ENCODE results near the gene ITGA1.
A peak's percentile ranks its signal among the peaks of the same experiment; 100 is the strongest.
"Not testable (repeated sequence)": the region's sequence is repeated elsewhere in the genome, so short reads cannot be mapped to it uniquely, and the experiment has no call there.

The ITGA1 gene

DNA sequence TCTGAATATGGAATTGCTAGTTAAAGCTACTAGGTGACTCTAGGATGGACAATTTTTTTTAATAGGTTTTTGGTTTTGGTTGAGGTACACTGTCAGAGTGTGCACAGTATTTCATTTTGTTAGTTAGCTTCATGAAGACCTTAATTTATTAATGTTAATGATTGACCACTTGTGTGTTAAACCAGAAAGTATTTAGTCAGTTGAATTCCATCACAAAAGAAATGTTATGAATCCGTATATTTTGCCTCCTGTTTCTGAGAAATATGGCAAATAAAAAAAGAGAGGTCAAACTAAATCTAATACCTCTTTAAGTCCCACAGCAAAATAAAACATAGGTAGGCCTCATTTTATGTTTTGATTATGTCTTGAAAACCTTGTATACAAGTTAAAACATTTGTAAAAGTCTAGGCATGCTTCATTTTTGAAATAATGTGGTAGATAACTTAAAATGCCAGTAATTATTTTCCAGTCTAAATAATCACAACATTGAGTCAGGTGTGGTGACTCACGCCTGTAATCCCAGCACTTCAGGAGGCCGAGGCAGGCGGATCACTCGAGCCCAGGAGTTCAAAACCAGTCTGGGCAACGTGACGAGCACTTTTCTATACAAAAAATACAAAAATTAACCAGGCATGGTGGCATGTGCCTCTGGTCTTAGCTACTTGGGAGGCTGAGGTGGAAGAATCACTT is 50.8 kb downstream of the ITGA1 start:
- H3K9me3 Mint-ChIP-seq: no peaks in the 10 kb centered on the region
- H3K4me1 Mint-ChIP-seq: no peaks in the 10 kb centered on the region
- no peak overlapping the region for H3K4me3 Mint-ChIP-seq
- H3K36me3 Mint-ChIP-seq: no peaks in the 10 kb centered on the region
- no peak overlapping the region for H3K27ac Mint-ChIP-seq
- H3K27me3 Mint-ChIP-seq: no peaks in the 10 kb centered on the region
- DNase-seq: no peak
- ATAC-seq (replicated peaks): no peak

DNA sequence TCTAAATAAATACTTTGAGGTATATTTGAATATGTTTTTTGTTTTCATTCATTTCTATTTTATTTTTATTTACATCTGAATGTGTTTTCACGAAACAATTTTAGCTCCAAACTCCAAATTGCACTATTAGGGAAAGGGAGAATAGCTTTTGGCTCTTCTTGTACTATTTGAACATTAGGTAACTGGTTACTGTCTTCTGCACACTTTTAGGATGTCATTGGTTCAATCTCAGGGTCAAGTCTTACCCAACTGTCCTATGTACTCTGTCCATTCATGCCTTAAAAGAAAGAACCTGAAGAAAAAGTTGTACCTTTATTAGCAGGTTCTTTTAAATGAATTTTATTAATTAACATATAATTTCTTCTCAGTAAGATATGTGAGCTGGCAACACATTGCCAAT is 51.6 kb downstream of the ITGA1 start:
- H3K4me3 Mint-ChIP-seq: no peak overlapping the region

DNA sequence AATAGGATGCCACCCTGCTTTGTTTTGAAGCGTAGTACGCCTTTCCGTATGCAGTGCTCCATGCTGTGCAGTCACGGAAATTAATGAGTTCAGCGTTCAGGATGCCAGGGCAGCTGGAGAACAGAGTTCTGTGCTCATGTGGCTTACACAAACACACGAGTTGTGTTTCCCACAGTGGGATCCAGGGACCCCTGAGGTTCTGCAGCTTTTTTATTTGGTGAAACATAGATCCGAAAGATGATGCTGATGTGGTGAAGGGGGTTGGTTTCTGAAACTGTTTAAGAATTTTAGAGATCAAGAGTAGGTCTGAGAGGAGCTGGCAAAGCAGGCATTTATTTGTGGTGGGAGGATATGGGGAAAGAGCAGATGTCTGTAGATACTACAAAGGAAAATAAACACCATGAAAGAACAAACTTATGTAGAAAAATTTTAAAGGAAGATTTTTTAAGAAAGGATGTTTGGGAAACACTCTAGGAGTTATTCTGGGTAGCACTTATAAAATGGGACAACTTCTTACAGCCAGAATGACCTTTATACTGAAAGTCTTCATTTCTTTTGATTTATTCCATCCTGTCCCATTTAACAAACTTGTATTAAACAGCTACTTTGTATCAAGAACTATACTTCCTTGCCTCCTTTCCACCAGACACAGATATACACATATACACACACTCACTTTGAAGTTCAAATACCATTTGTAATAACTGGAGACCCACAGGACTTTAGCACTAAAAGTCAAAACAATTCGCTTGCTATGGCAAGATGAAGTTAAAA is 52.7 kb downstream of the ITGA1 start:
- peaks cover 0 to 4% of the 10 kb centered on the region in 2 donors for H3K27me3 Mint-ChIP-seq
- H3K4me3 Mint-ChIP-seq: no peak overlapping the region
- no peaks in the 10 kb centered on the region for H3K36me3 Mint-ChIP-seq
- no peak overlapping the region for H3K27ac Mint-ChIP-seq
- H3K9me3 Mint-ChIP-seq: no peaks in the 10 kb centered on the region
- no peak for DNase-seq
- no peaks in the 10 kb centered on the region for H3K4me1 Mint-ChIP-seq
- no peak for ATAC-seq (replicated peaks)

More for the DNA sequence above, 51.6 kb downstream of the ITGA1 start:
- Mint-ChIP-seq H3K27me3 (peaks cover 0 to 4% of the 10 kb centered on the region in 2 donors), H3K36me3 (no peaks in the 10 kb centered on the region), H3K4me1 (no peaks in the 10 kb centered on the region), H3K9me3 (no peaks in the 10 kb centered on the region), H3K27ac (no peak overlapping the region)
- ATAC-seq (replicated peaks) (no peak), DNase-seq (no peak)

DNA sequence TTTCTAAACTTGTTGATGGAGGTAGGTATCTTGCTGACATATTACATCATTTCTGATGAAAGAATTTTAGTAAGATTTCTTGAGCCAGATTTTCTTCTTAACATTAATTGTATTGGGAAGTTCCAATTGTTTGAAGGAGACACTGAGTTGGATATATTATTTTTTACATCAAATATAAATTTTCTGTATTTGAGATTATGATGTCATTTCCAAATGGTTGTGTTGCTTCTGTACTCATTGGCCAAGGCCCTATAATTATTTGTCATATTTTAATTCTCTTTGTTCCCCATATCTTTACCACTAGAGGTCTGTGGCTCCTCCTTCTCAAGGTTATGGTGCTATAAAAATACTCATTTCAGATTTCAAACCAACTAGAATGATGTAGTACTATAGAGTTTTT is 53.4 kb downstream of the ITGA1 start:
- H3K4me3 Mint-ChIP-seq: no peak overlapping the region
- no peaks in the 10 kb centered on the region for H3K36me3 Mint-ChIP-seq
- ATAC-seq (replicated peaks): no peak

DNA sequence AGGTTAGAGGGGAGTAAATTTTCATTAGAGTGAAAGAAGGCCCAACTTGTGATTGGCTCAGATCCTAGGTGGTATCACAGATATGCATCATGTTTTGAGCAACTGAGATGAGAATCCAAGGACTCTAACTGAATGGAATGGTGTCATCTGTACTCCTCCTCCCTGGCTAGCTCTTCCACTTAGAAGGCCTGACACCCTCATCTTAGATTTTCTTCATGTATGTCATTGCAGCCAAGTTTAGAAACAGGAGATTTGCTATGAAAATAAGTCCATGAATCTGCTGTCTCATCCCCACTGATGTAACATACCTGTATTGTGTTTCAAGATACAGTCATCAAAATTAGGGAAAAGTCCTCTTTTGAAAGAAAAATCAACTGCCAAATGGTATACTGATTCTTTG is 54.4 kb downstream of the ITGA1 start:
- Mint-ChIP-seq H3K4me3 (no peak overlapping the region), H3K27me3 (peaks cover 0 to 4% of the 10 kb centered on the region in 2 donors)

More for the DNA sequence above, 53.4 kb downstream of the ITGA1 start:
- Mint-ChIP-seq H3K9me3 (no peaks in the 10 kb centered on the region), H3K4me1 (no peaks in the 10 kb centered on the region), H3K27me3 (peaks cover 0 to 4% of the 10 kb centered on the region in 2 donors), H3K27ac (no peak overlapping the region)
- DNase-seq: no peak

DNA sequence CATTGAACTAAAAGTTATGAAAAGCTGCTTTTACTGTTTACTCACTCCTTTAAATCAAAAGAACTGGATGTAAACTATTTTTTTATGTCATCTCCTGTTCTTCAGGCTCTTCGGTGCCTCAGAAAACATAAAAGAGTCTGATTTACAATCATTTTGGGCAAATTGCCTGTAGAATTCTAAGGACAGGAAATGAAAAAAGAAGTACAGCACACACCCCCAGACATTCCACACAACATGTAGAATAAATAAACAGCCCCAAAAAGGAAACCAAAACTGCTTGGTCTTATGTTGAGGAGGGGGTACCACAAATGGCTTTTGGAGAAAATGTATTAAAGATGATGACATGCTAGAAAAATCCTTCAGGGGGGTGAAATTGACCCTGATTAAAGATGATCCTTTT is 57.2 kb downstream of the ITGA1 start:
- Mint-ChIP-seq H3K36me3 (no peaks in the 10 kb centered on the region), H3K4me1 (no peaks in the 10 kb centered on the region), H3K4me3 (no peak overlapping the region), H3K27ac (no peak overlapping the region), H3K27me3 (peaks cover 0 to 4% of the 10 kb centered on the region in 2 donors), H3K9me3 (no peaks in the 10 kb centered on the region)
- ATAC-seq (replicated peaks): no peak
- DNase-seq: no peak

More for the DNA sequence above, 54.4 kb downstream of the ITGA1 start:
- DNase-seq (no peak), ATAC-seq (replicated peaks) (no peak)
- Mint-ChIP-seq H3K36me3 (no peaks in the 10 kb centered on the region), H3K9me3 (no peaks in the 10 kb centered on the region), H3K4me1 (no peaks in the 10 kb centered on the region), H3K27ac (no peak overlapping the region)

DNA sequence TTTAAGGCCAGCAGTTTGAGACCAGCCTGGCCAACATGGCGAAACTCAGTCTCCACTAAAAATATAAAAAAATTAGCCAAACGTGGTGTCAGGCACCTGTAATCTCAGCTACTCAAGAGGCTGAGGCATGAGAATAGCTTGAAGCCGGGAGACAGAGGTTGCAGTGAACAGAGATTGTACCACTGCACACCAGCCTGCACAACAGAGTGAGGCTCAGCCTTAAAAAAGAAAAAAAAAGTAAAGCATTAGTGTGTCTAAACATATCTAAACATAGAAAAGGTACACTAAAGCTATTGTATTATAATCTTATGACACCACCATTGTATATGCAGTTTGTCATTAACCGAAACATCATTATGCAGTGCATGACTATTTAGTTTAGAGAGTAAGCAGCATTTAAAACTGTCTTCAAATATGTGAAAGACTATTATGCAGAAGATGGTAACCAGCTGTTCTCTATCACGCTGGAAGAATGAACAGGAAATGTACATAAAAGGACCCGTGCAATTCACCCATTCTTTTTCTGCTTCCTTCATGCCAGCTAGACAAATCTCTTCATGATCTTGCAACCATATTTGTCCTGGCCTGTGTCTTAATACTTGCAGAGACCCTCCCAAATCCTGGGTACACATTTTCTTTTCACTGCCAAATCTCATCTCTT is 58.6 kb downstream of the ITGA1 start:
- Mint-ChIP-seq H3K36me3 (no peaks in the 10 kb centered on the region), H3K4me1 (no peaks in the 10 kb centered on the region), H3K27me3 (peaks cover 0 to 4% of the 10 kb centered on the region in 2 donors), H3K4me3 (no peak overlapping the region), H3K9me3 (no peaks in the 10 kb centered on the region), H3K27ac (no peak overlapping the region)
- no peak for ATAC-seq (replicated peaks)
- no peak for DNase-seq

DNA sequence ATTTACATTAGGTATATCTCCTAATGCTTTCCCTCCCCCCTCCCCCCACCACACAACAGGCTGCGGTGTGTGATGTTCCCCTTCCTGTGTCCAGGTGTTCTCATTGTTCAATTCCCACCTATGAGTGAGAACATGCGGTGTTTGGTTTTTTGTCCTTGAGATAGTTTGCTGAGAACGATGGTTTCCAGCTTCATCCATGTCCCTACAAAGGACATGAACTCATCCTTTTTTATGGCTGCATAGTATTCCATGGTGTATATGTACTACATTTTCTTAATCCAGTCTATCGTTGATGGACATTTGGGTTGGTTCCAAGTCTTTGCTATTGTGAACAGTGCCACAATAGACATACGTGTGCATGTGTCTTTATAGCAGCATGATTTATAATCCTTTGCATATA is 61.0 kb downstream of the ITGA1 start:
- H3K4me1 Mint-ChIP-seq; H3K9me3 Mint-ChIP-seq; H3K27me3 Mint-ChIP-seq; H3K27ac Mint-ChIP-seq; H3K36me3 Mint-ChIP-seq; ATAC-seq (replicated peaks); H3K4me3 Mint-ChIP-seq; DNase-seq: not testable (repeated sequence)

DNA sequence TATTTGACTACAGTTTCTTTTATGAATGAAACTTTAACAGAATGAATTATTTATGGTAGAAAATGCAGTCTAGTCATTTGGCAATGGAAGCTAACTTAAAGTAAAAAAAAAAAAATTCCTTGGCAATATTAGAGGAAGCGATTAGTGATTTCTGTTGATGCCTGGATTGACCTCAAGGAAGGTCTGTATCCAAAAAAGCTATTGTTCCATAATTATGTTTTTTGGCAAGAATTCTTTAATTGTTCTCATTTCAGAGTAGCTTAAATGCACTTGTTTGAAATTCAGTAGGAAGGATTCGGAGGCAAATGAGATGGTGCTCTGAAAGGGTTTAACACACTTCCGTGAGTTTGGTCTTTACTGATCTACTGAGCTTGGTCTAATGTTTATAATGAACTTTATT is 61.8 kb downstream of the ITGA1 start:
- no peak overlapping the region for H3K27ac Mint-ChIP-seq
- peaks cover 0 to 6% of the 10 kb centered on the region in 2 donors for H3K27me3 Mint-ChIP-seq
- ATAC-seq (replicated peaks) (no peak), DNase-seq (no peak)
- H3K4me1 Mint-ChIP-seq: no peaks in the 10 kb centered on the region
- H3K4me3 Mint-ChIP-seq: no peak overlapping the region
- H3K9me3 Mint-ChIP-seq: no peaks in the 10 kb centered on the region
- H3K36me3 Mint-ChIP-seq: no peaks in the 10 kb centered on the region

DNA sequence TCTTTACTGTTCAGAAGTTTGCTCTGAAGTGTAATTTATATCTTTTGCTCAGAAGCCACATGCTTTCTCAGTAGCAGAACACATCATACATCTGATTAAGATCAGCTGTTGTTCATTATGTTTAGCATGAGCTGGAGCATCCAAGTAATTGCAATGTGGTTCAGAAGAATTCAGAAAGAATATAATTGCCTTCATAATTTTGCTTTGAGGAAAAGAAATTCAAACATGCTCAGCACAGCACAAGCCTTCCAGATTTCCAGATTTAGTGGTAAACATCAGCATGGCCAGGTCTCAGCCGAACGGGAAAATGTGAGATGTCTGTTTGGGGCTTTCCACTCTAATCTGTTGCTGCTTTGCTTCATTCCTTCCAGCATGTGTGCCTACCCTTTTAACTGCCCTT is 65.9 kb downstream of the ITGA1 start:
- H3K27ac Mint-ChIP-seq: no peak overlapping the region
- no peaks in the 10 kb centered on the region for H3K9me3 Mint-ChIP-seq
- ATAC-seq (replicated peaks) (no peak), DNase-seq (no peak)
- no peaks in the 10 kb centered on the region for H3K36me3 Mint-ChIP-seq
- H3K27me3 Mint-ChIP-seq: peaks cover 0 to 6% of the 10 kb centered on the region in 2 donors
- no peaks in the 10 kb centered on the region for H3K4me1 Mint-ChIP-seq
- no peak overlapping the region for H3K4me3 Mint-ChIP-seq

DNA sequence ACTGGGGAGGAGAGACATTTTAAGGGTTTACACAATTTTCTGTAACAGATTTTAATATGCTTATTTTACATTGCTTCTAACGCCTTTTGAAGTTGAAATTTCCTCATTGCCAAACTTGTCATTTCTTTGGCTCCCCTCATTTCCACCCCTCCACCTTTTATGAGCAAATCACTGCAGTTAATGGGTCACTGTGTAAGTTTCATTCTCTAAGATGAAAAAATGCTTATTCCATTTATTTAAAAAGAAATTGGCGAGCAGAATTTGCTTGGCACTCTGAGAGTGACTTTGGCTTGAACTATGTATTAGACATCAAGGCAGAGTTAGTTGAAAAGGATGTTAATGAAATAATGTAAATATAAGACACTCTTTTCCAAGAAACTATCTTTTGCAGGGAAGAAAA is 66.6 kb downstream of the ITGA1 start:
- Mint-ChIP-seq H3K36me3 (no peaks in the 10 kb centered on the region), H3K4me1 (no peaks in the 10 kb centered on the region), H3K27ac (no peak overlapping the region), H3K4me3 (no peak overlapping the region), H3K9me3 (no peaks in the 10 kb centered on the region), H3K27me3 (peaks cover 0 to 6% of the 10 kb centered on the region in 2 donors)
- ATAC-seq (replicated peaks) (no peak), DNase-seq (no peak)

DNA sequence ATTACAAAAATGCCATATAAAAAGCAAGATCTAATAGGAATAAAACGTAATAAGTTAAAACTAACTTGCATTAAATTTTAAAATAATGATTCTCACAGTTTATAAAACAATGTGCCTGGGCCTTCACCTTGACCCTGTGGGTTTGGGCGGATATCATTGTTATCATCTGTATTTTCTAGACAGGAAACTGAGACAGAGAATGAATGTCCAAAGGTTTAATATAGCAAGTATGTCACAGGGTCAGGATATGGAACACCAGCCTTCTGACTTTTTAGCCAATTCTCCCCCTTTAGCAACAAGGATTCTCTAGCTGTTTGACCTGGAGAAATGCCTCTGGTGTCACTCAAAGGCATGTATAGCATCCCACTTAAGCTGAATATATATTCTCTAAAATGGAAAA is 67.2 kb downstream of the ITGA1 start:
- Mint-ChIP-seq H3K4me1 (no peaks in the 10 kb centered on the region), H3K4me3 (no peak overlapping the region), H3K27ac (no peak overlapping the region), H3K27me3 (peaks cover 0 to 6% of the 10 kb centered on the region in 2 donors), H3K9me3 (no peaks in the 10 kb centered on the region), H3K36me3 (no peaks in the 10 kb centered on the region)
- DNase-seq (no peak), ATAC-seq (replicated peaks) (no peak)

DNA sequence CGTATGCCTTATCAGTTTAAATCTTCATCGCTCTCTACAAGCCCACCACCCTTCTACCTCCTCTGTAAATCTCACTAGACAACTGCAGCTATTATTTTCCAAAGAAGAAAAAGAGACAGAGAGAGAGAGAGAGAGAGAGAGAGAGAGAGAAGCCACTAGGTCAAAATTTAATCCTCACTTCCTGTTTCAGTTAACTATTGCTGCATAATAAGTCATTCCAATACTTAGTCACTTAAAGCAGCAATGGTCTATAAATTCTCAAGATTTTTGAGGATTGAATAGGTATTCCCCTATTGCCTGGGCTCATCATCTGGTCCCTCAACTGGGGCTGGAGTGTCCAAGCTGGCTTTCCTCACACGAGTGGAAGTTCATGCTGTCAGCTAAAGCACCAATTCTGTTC is 68.8 kb downstream of the ITGA1 start:
- no peaks in the 10 kb centered on the region for H3K9me3 Mint-ChIP-seq
- no peak overlapping the region for H3K27ac Mint-ChIP-seq
- no peak overlapping the region for H3K4me3 Mint-ChIP-seq
- no peak for DNase-seq
- peaks cover 0 to 6% of the 10 kb centered on the region in 2 donors for H3K27me3 Mint-ChIP-seq
- ATAC-seq (replicated peaks): peak; percentile 62 to 77
- H3K36me3 Mint-ChIP-seq: no peaks in the 10 kb centered on the region
- H3K4me1 Mint-ChIP-seq: no peaks in the 10 kb centered on the region

DNA sequence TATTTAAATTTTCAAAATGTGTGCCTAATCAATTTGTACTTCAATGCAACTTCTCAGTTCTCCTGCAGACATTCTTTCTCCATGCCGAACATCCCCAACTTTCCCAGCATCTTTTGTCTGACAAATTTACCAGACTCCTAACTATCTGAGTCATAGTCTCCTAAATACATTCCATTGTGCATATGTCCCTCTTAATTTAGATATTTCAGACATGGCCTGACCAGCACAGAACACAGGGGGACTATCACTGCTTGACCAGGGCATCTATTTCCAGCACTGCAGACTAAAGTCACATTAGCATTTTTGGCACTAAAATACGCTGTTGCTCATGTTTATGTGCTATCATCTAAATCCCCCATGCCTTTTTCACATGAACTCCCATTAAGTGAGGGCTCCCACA is 71.9 kb downstream of the ITGA1 start:
- H3K27me3 Mint-ChIP-seq: no peaks in the 10 kb centered on the region

DNA sequence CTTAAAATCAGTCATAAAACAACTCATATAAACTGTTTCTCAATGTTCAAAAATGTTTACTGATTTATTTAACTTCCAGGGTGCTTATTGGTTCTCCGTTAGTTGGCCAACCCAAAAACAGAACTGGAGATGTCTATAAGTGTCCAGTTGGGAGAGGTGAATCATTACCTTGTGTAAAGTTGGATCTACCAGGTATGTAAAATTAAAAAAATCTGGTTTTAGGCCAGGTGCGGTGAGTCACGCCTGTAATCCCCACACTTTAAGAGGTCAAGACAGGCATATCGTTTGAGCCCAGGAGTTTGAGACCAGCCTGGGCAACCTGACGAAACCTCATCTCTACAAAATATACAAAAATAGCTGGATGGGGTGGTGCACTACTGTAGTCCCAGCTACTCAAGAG is 73.7 kb downstream of the ITGA1 start:
- Mint-ChIP-seq H3K4me3 (no peak overlapping the region), H3K4me1 (no peaks in the 10 kb centered on the region), H3K36me3 (no peaks in the 10 kb centered on the region), H3K9me3 (no peaks in the 10 kb centered on the region), H3K27ac (no peak overlapping the region), H3K27me3 (no peaks in the 10 kb centered on the region)
- no peak for DNase-seq
- ATAC-seq (replicated peaks): no peak

More for the DNA sequence above, 71.9 kb downstream of the ITGA1 start:
- Mint-ChIP-seq H3K9me3 (no peaks in the 10 kb centered on the region), H3K36me3 (no peaks in the 10 kb centered on the region), H3K27ac (no peak overlapping the region), H3K4me3 (no peak overlapping the region), H3K4me1 (no peaks in the 10 kb centered on the region)
- DNase-seq (no peak), ATAC-seq (replicated peaks) (no peak)
